Non-pigmented ciliary epithelial cell (primary cell): ENCODE data around the gene SLC7A7.
"Not testable (repeated sequence)": the region's sequence is repeated elsewhere in the genome, so short reads cannot be mapped to it uniquely, and the experiment has no call there.

ENCODE experiments used
- DNase-seq: peaks from one replicate; pipeline ENCODE4 v3.0.0-alpha.2; 2010; ENCODE audit warnings: low read depth

SLC7A7 gene

GRCh38 chr14:22814941-22815713 is at the start of gene SLC7A7:
Gene SLC7A7, minus strand, starts transcription at chr14:22815435. Its CDS starts 2,037 bp downstream, at chr14:22813398.
- no peak for DNase-seq

- no peak for DNase-seq
Observed at GRCh38 chr14:22864979-22865378, 49.7 kb upstream of the SLC7A7 start.

- DNase-seq = no peak
Observed at GRCh38 chr14:22861651-22862050, 46.4 kb upstream of the SLC7A7 start.

GRCh38 chr14:22860377-22860776 is 45.1 kb upstream of the SLC7A7 start:
- DNase-seq = not testable (repeated sequence)

- no peak for DNase-seq
Observed at GRCh38 chr14:22856428-22856827, 41.2 kb upstream of the SLC7A7 start.

GRCh38 chr14:22854963-22855724 is 39.9 kb upstream of the SLC7A7 start:
- DNase-seq = no peak

- DNase-seq = not testable (repeated sequence)
Observed at GRCh38 chr14:22854296-22854695, 39.1 kb upstream of the SLC7A7 start.

- DNase-seq = no peak
Observed at GRCh38 chr14:22852940-22853767, 37.9 kb upstream of the SLC7A7 start.

- DNase-seq = no peak
Observed at GRCh38 chr14:22852599-22852939, 37.3 kb upstream of the SLC7A7 start.

- DNase-seq = not testable (repeated sequence)
Observed at GRCh38 chr14:22852178-22852577, 36.9 kb upstream of the SLC7A7 start.

- DNase-seq = peak; percentile 81
Observed at GRCh38 chr14:22850944-22851764, 35.9 kb upstream of the SLC7A7 start.

- no peak for DNase-seq
Observed at GRCh38 chr14:22849212-22849819, 34.1 kb upstream of the SLC7A7 start.

GRCh38 chr14:22848351-22849164 is 33.3 kb upstream of the SLC7A7 start:
- DNase-seq = no peak

- no peak for DNase-seq
Observed at GRCh38 chr14:22847661-22848341, 32.6 kb upstream of the SLC7A7 start.

GRCh38 chr14:22846811-22847307 is 31.6 kb upstream of the SLC7A7 start:
- no peak for DNase-seq

- no peak for DNase-seq
Observed at GRCh38 chr14:22845821-22846625, 30.8 kb upstream of the SLC7A7 start.

GRCh38 chr14:22845103-22845394 is 29.8 kb upstream of the SLC7A7 start:
- no peak for DNase-seq

- no peak for DNase-seq
Observed at GRCh38 chr14:22844221-22845102, 29.2 kb upstream of the SLC7A7 start.
